GM12878 (cell line): Measurements from ENCODE around the gene AGAP3.

Source experiments
- ATF2 ChIP-seq: IDR thresholded peaks from 2 replicates; pipeline ENCODE4 v1.6.1; 2012; ENCODE audit warnings: low read length, inconsistent platforms
- CREB1 ChIP-seq: IDR thresholded peaks from 2 replicates; pipeline ENCODE4 v1.6.1; 2012; ENCODE audit warnings: low read depth, mild to moderate bottlenecking, inconsistent platforms
- CTCF ChIP-seq, 3 experiments: IDR thresholded peaks in 2 of 3; conservative IDR thresholded peaks in 1 of 3; 2 replicates each; pipeline ENCODE4 v1.5.1; 2011; ENCODE audit warnings: low read depth in 3 of 3, low read length in 3 of 3, mild to moderate bottlenecking in 3 of 3, control low read depth in 2 of 3, moderate library complexity in 2 of 3, inconsistent platforms in 1 of 3, mixed read lengths in 1 of 3; ENCODE audit not compliant: control insufficient read depth in 2 of 3, insufficient read depth in 1 of 3; ENCODE audit errors: extremely low read depth in 1 of 3
- EZH2 ChIP-seq: IDR thresholded peaks from 2 replicates; pipeline ENCODE4 v1.6.1; 2012; ENCODE audit warnings: low read depth, mild to moderate bottlenecking, control low read depth, inconsistent platforms, low read length, borderline replicate concordance; ENCODE audit not compliant: control insufficient read depth
- MXI1 ChIP-seq: fragments of 150-350 bp; IDR thresholded peaks from 2 replicates; pipeline ENCODE4 v1.6.1; 2011; ENCODE audit warnings: low read depth, mild to moderate bottlenecking, inconsistent platforms, low read length, improper control_type of control experiment
- NBN ChIP-seq: fragments of 450-650 bp; IDR thresholded peaks from 2 replicates; pipeline ENCODE4 v1.6.1; 2016
- POLR2A ChIP-seq: IDR thresholded peaks from 2 replicates; pipeline ENCODE4 v1.6.1; 2011; ENCODE audit warnings: low read depth, mild to moderate bottlenecking, low read length
- SPI1 ChIP-seq: IDR thresholded peaks from 2 replicates; pipeline ENCODE4 v1.6.1; 2011; ENCODE audit warnings: low read depth, mild to moderate bottlenecking, low read length, moderate library complexity, borderline replicate concordance; ENCODE audit not compliant: insufficient read depth
- YY1 ChIP-seq: IDR thresholded peaks from 2 replicates; pipeline ENCODE4 v1.6.1; 2011; ENCODE audit warnings: low read depth, mild to moderate bottlenecking, low read length
- ZBTB11 ChIP-seq: fragments of 450-650 bp; formaldehyde crosslinking; IDR thresholded peaks from 2 replicates; pipeline ENCODE4 v1.5.0; 2022; ENCODE audit warnings: mild to moderate bottlenecking, missing genetic modification characterization
- ZNF687 ChIP-seq: fragments of 450-650 bp; IDR thresholded peaks from 2 replicates; pipeline ENCODE4 v1.6.1; 2017; ENCODE audit warnings: mild to moderate bottlenecking, moderate library complexity

GRCh38 chr7:151064454-151064853 is 21.8 kb upstream of the AGAP3 start:
- TF ChIP-seq YY1 (no peak), CTCF (IDR thresholded peaks at IDR 0.05 in 2 of 3, conservative IDR thresholded peaks at IDR 0.05 in 1 of 3; ENCODE audit: control insufficient read depth in 2 of 3, extremely low read depth in 1 of 3, insufficient read depth in 1 of 3, low read depth in 3 of 3, low read length in 3 of 3) (no peak), POLR2A (no peak), EZH2 (no peak), NBN (no peak), MXI1 (no peak), SPI1 (no peak), ZNF687 (no peak), ZBTB11 (CRISPR knock-in tag) (no peak), ATF2 (no peak), CREB1 (no peak)
